ENCODE data around the gene SLC12A4.
"Not testable (repeated sequence)": the region's sequence is repeated elsewhere in the genome, so short reads cannot be mapped to it uniquely, and the experiment has no call there.

SLC12A4 gene

GRCh38 chr16:67968400-67969253, at the start of gene SLC12A4:
Gene SLC12A4 (minus strand): TSS chr16:67968637. CDS start chr16:67968553, 84 bp downstream.
- DNase-seq (ENCODE audit: low read depth), result peak; percentile 62
- TF ChIP-seq CTCF (conservative IDR thresholded peaks at IDR 0.05; ENCODE audit: control insufficient read depth, insufficient read depth, low read depth, low read length), result no peak
- H3K4me3 ChIP-seq (ENCODE audit: control insufficient read depth, low read depth, low read length), result peak within 1 kb of the TSS; percentile 88

GRCh38 chr16:68015681-68016080, 47.2 kb upstream of the SLC12A4 start, which contains the start of gene DPEP2NB:
Gene DPEP2NB (minus strand): TSS chr16:68015911. CDS start chr16:68015770, 141 bp downstream.
- no peak for TF ChIP-seq CTCF (conservative IDR thresholded peaks at IDR 0.05; ENCODE audit: control insufficient read depth, insufficient read depth, low read depth, low read length)
- no peak for DNase-seq (ENCODE audit: low read depth)
- no peak within 1 kb of the TSS for H3K4me3 ChIP-seq (ENCODE audit: control insufficient read depth, low read depth, low read length)

GRCh38 chr16:68013440-68013839, 45.0 kb upstream of the SLC12A4 start:
- no peak overlapping the region for H3K4me3 ChIP-seq (ENCODE audit: control insufficient read depth, low read depth, low read length)
- no peak for TF ChIP-seq CTCF (conservative IDR thresholded peaks at IDR 0.05; ENCODE audit: control insufficient read depth, insufficient read depth, low read depth, low read length)
- no peak for DNase-seq (ENCODE audit: low read depth)

- DNase-seq (ENCODE audit: low read depth); H3K4me3 ChIP-seq (ENCODE audit: control insufficient read depth, low read depth, low read length): not testable (repeated sequence)
These were observed 41.4 kb upstream of the SLC12A4 start for GRCh38 chr16:68009872-68010271.

- no peak overlapping the region for H3K4me3 ChIP-seq (ENCODE audit: control insufficient read depth, low read depth, low read length)
- no peak for TF ChIP-seq CTCF (conservative IDR thresholded peaks at IDR 0.05; ENCODE audit: control insufficient read depth, insufficient read depth, low read depth, low read length)
- no peak for DNase-seq (ENCODE audit: low read depth)
These were observed 40.8 kb upstream of the SLC12A4 start for GRCh38 chr16:68009157-68009735.

- H3K4me3 ChIP-seq (ENCODE audit: control insufficient read depth, low read depth, low read length), result no peak overlapping the region
- no peak for TF ChIP-seq CTCF (conservative IDR thresholded peaks at IDR 0.05; ENCODE audit: control insufficient read depth, insufficient read depth, low read depth, low read length)
- no peak for DNase-seq (ENCODE audit: low read depth)
These were observed 37.4 kb upstream of the SLC12A4 start for GRCh38 chr16:68005786-68006286.

GRCh38 chr16:68005211-68005610, 36.8 kb upstream of the SLC12A4 start:
- no peak for DNase-seq (ENCODE audit: low read depth)
- H3K4me3 ChIP-seq (ENCODE audit: control insufficient read depth, low read depth, low read length), result no peak overlapping the region
- TF ChIP-seq CTCF (conservative IDR thresholded peaks at IDR 0.05; ENCODE audit: control insufficient read depth, insufficient read depth, low read depth, low read length), result no peak
